ENCODE data around the gene ADAMTS16.

GRCh38 chr5:5343568-5343967 lies 203.4 kb downstream of the ADAMTS16 start:
- TF ChIP-seq ZNF146 (CRISPR knock-in tag; IDR thresholded peaks at IDR 0.05; ENCODE audit: unreplicated experiment) (no peak), MAX (CRISPR knock-in tag; IDR thresholded peaks at IDR 0.05) (no peak), RB1 (IDR thresholded peaks at IDR 0.05; ENCODE audit: low read depth) (no peak), CTCF (IDR thresholded peaks at IDR 0.05 in 2 of 3, conservative IDR thresholded peaks at IDR 0.05 in 1 of 3; ENCODE audit: insufficient read depth in 2 of 3, low read depth in 1 of 3, low read length in 3 of 3) (no peak), MCM2 (IDR thresholded peaks at IDR 0.05; ENCODE audit: low read depth) (no peak), RNF2 (IDR thresholded peaks at IDR 0.05) (no peak), KAT7 (CRISPR knock-in tag; IDR thresholded peaks at IDR 0.05; ENCODE audit: borderline replicate concordance) (no peak), NELFE (IDR thresholded peaks at IDR 0.05; ENCODE audit: insufficient read depth, insufficient read length) (no peak), ZNF121 (CRISPR knock-in tag; conservative IDR thresholded peaks at IDR 0.05) (no peak), TCF7L2 (IDR thresholded peaks at IDR 0.05; ENCODE audit: low read depth, low read length) (no peak), SRF (CRISPR knock-in tag; IDR thresholded peaks at IDR 0.05) (no peak), THAP7 (CRISPR knock-in tag; IDR thresholded peaks at IDR 0.05) (no peak)
